Activated T-cell treated with anti-CD3 and anti-CD28 coated beads, Interleukin-2, amount 50 U/mL, for 4 hours (primary cell): ENCODE measurements around the gene HACE1. TPM values are rescaled to one million over a fixed set of nuclear protein-coding genes. Genes with fewer than 3 reads are reported as not detected.
A peak's percentile ranks its signal among the peaks of the same experiment; 100 is the strongest.
"Not testable (repeated sequence)": the region's sequence is repeated elsewhere in the genome, so short reads cannot be mapped to it uniquely, and the experiment has no call there.

Experiments used
- ATAC-seq, 2 donors: fragments of 200-7000 bp; cut with Tn5 transposase; one replicate each; pipeline ENCODE4 v1.10.0; 2021
- DNase-seq: peaks from one replicate; pipeline ENCODE4 v3.0.0-alpha.2; 2020
- H3K27me3 Mint-ChIP-seq: one replicate; pipeline ENCODE4 v1.8.0; 2021; ENCODE audit warnings: low read depth, mixed read lengths
- H3K36me3 Mint-ChIP-seq: one replicate; pipeline ENCODE4 v1.8.0; 2022; ENCODE audit warnings: mixed read lengths; ENCODE audit not compliant: insufficient read depth
- H3K4me1 Mint-ChIP-seq: one replicate; pipeline ENCODE4 v1.8.0; 2021; ENCODE audit warnings: low read depth, mixed read lengths
- H3K4me3 Mint-ChIP-seq: one replicate; pipeline ENCODE4 v1.8.0; 2021; ENCODE audit warnings: mild to moderate bottlenecking, moderate library complexity, mixed read lengths
- H3K9me3 Mint-ChIP-seq: one replicate; pipeline ENCODE4 v1.8.0; 2021; ENCODE audit warnings: mixed read lengths
- total RNA-seq, 3 donors: library from RNA; stranded (reverse); gene quantifications; one replicate each; pipeline ENCODE4 v1.2.1, GENCODE V29; 2021

Gene HACE1
- total RNA-seq, 3 donors from 2014 or later, result 6.3 to 8.6 (median 7.5) TPM

DNA sequence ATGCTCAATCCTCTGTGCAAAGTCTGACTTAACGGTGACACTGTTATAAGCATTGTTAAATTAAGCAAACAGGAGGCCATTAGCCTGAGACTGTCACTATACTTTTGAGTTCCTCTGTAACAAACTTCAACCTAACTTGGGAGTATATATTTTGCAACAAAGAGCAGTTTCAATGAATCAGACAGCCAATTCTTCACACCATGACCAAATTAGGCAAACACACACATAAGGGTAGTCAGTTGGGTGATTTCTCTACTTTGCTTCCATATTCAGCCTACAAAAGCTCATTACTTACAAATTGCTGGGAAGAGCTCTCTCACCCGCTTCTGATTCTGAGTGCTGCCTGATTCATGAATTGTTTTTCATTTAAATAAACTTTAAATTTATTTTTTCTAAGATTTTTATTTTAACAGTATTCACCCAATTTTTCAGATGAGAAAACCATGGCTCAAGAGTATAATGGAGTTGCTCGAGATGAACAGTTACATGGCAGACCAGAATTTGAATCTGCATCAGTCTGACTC, 60.5 kb downstream of the HACE1 start:
- H3K4me1 Mint-ChIP-seq, result no peaks in the 10 kb centered on the region
- DNase-seq (no peak), ATAC-seq (no peak)
- peaks cover 7% of the 10 kb centered on the region for H3K9me3 Mint-ChIP-seq
- H3K4me3 Mint-ChIP-seq, result no peak overlapping the region
- H3K27me3 Mint-ChIP-seq, result no peaks in the 10 kb centered on the region
- H3K36me3 Mint-ChIP-seq, result peaks cover 23% of the 10 kb centered on the region

DNA sequence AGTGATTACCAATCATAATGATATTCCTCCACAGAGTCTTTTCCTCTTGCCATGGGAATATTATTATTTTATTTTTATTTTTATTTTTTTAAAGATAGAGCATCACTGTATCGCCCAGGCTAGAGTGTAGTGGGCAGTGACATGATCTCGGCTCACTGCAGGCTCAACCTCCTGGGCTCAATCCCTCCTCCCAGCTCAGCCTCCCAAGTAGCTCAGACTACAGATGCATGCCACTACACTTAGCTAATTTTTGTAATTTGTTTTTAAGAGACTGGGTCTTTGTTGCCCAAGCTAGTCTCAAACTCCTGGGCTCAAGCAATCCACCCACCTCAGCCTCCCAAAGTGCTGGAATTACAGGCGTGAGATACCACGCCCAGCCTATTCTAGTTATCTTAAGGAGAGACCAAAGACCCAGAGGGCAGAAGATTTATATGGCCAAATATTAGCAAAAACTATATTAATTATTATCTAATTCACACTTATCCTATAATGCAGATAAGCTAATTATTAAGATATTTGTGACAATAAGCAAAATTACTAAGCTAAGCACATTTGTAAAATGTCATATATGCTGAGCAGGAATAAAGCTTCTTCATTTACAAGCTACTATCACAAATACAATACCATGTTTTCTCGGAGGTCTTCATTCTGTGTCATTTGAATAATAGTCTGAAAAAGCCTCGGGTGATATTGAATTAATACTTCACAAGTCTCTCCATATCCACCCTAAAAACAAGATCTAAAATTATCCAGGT, 63.5 kb downstream of the HACE1 start:
- H3K27me3 Mint-ChIP-seq, result no peaks in the 10 kb centered on the region
- no peak overlapping the region for H3K4me3 Mint-ChIP-seq

DNA sequence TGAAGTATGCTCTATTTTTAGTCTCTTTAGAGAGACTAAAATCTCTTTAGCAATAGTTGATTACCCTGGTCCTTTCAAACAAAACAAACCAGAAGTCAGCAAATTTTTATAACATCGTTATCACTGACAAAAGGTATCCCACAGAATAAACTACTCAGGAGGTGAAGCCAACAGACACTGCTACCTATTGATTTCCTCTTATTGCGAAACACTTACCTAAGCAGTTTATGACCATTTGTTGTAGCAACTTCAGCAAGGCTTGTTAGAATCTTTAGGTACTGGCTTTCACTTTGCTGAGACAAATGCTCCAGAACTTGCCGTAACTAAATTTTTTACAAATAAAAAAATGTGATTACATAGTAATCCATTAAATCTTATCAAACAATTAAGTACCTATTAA, 64.4 kb downstream of the HACE1 start:
- Mint-ChIP-seq H3K36me3 (peaks cover 8% of the 10 kb centered on the region), H3K4me1 (no peaks in the 10 kb centered on the region), H3K4me3 (no peak overlapping the region), H3K27me3 (no peaks in the 10 kb centered on the region), H3K9me3 (no peaks in the 10 kb centered on the region)
- ATAC-seq, result no peak
- no peak for DNase-seq

More for the DNA sequence above, 63.5 kb downstream of the HACE1 start:
- H3K36me3 Mint-ChIP-seq, result peaks cover 12% of the 10 kb centered on the region
- no peaks in the 10 kb centered on the region for H3K4me1 Mint-ChIP-seq
- DNase-seq (no peak), ATAC-seq (no peak)
- no peaks in the 10 kb centered on the region for H3K9me3 Mint-ChIP-seq

DNA sequence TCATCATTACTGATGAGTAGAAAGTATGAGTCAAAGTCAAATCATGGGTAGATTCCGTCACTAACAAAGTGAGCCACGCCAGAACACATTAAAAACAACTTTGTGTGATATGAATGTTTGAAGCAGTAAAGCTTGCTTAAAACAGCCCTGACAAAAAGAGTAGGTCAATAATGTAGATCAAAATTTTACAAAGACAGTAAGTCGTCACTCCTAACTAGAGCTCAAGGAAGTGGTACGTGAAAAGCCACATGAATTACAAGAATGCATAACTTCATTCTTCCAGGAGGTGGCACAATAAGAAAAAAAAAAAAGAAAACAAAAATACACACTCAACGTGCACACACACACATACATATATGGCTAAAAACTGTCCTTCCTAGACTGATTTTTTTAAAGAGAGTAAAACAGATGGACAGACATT, 69.9 kb downstream of the HACE1 start:
- no peaks in the 10 kb centered on the region for H3K27me3 Mint-ChIP-seq
- H3K4me1 Mint-ChIP-seq, result peaks cover 22% of the 10 kb centered on the region
- H3K36me3 Mint-ChIP-seq, result peaks cover 14% of the 10 kb centered on the region
- no peak overlapping the region for H3K4me3 Mint-ChIP-seq
- DNase-seq (no peak), ATAC-seq (peak; percentile 94 to 97)
- H3K9me3 Mint-ChIP-seq, result no peaks in the 10 kb centered on the region

DNA sequence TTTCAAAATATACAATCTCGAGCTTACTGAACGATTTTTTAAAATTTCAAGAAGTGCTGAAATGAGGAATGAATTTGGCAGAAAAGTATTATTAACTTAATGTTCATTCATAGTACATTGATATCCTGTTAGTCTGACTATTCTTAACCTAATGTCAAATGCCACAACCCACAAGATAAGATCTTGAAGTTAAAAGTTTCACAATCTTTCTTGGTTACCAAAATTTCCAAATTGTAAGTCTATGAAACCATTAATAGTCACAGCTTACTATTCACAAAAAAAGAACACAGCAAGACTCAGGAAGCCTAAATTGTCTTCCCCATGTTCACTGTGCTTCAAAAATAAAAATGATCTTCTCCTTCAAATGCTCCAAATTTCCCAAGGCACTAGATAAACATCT, 71.3 kb downstream of the HACE1 start:
- H3K9me3 Mint-ChIP-seq, result no peaks in the 10 kb centered on the region
- H3K27me3 Mint-ChIP-seq, result no peaks in the 10 kb centered on the region
- H3K4me3 Mint-ChIP-seq, result no peak overlapping the region
- H3K4me1 Mint-ChIP-seq, result peaks cover 22% of the 10 kb centered on the region
- peak; percentile 21 to 43 for ATAC-seq
- H3K36me3 Mint-ChIP-seq, result peaks cover 21% of the 10 kb centered on the region
- no peak for DNase-seq

DNA sequence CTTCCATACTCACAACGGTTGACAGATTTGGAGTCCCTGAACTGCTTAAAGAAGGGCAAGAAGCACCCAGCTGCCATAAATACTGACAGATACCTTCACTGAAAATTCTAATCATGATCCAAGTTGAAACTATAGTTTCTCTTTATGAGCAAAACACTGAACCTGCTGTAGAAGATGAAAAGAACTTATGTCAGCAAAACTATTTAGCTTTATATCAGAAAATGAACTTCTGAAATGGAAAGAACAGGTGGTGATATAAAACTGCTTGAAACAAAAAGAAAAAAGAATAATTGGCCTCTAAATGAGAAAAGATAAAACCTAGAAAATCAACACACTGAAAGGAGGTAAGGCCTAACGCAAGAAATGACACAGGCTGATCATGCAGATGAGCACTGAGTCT, 72.4 kb downstream of the HACE1 start:
- DNase-seq (no peak), ATAC-seq (no peak)
- Mint-ChIP-seq H3K27me3 (no peaks in the 10 kb centered on the region), H3K4me1 (peaks cover 22% of the 10 kb centered on the region), H3K9me3 (no peaks in the 10 kb centered on the region), H3K4me3 (no peak overlapping the region), H3K36me3 (peaks cover 23% of the 10 kb centered on the region)

DNA sequence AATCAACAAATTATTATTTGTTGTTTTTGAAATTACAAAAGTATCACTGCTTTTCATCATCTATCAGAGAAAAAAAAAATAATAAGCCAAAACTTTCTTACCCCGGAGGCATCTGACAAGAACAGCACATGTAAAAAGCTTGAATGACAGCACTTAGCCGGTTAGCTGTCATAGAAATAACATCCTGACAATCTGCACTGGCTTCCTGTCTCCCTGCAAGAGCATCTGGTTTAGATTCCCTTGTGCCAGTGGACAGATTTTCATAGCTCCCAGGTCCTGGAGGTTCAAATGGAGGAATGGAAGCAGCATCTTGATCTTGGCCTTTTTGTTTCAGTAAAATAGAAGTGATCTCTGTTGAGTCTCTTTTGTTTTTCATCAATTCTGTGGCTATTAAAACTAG, 74.8 kb downstream of the HACE1 start:
- no peak for DNase-seq
- ATAC-seq, result no peak
- Mint-ChIP-seq H3K36me3 (peaks cover 31% of the 10 kb centered on the region), H3K27me3 (no peaks in the 10 kb centered on the region), H3K4me3 (no peak overlapping the region), H3K4me1 (peaks cover 22% of the 10 kb centered on the region), H3K9me3 (no peaks in the 10 kb centered on the region)

DNA sequence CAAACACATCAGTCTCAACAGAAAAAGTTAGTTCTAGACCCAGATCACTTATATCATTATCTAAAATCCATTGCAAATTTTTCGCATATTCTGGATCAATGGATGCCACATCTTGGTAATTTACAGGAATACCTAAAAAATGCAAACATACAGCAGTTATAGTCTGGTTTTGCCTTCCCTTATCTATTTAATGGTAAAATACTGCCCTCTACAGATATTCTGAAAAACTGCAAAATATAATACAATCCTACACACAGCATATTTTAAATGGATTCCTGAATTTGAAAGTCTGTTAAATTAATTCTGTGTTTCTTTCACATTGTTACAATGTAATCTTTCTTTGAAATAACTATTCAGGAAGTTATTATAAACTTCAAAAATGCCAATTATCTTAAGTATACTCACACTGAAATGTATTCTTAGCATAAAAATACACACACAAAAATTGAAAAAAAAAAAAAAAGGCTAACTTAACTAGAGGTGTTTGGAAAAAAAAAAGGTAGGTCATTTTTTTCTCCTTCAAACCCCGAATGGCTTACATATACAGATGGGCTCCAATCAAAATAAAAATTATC, 88.4 kb downstream of the HACE1 start:
- no peaks in the 10 kb centered on the region for H3K27me3 Mint-ChIP-seq
- no peaks in the 10 kb centered on the region for H3K9me3 Mint-ChIP-seq
- H3K36me3 Mint-ChIP-seq, result peaks cover 2% of the 10 kb centered on the region
- DNase-seq, result no peak
- H3K4me3 Mint-ChIP-seq, result no peak overlapping the region
- peak; percentile 58 to 71 for ATAC-seq
- peaks cover 6% of the 10 kb centered on the region for H3K4me1 Mint-ChIP-seq

DNA sequence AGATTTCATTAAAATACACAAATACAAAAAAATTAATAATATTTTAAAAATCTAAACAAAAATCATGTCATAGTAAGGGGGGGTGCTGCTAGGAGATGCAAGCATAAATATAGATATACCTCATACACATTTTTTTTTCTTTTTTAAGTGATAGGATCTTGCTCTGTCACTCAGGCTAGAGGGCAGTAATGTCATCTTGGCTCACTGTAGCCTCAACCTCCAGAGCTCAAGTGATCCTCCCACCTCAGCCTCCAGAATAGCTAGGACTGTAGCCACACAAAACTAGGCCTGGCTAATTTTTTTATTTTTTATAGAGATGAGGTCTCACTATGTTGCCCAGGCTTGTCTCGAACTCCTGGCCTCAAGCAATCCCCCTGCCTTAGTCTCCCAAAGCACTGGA, 90.8 kb downstream of the HACE1 start:
- DNase-seq, result no peak
- Mint-ChIP-seq H3K9me3 (no peaks in the 10 kb centered on the region), H3K4me1 (peaks cover 6% of the 10 kb centered on the region), H3K27me3 (no peaks in the 10 kb centered on the region), H3K36me3 (peaks cover 8% of the 10 kb centered on the region), H3K4me3 (no peak overlapping the region)
- no peak for ATAC-seq

DNA sequence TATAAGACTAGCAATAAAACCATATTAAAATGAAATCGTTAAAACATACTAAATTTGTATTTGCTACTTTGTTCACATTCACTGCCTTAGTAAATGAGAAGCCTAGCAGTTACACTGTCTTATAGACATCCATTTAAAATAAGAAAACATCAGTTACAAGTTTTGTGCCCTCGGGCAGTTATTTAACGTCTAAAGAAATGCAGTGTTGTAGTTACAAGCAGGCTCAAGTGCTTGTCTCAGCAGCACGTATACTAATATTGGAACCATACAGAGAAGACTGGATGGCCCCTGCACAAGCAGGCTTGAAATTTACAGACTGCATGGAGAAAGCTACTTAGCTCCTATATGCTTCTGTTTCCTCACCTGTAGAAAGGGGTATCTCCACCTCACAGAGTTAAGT, 93.1 kb downstream of the HACE1 start:
- H3K4me1 Mint-ChIP-seq, result peaks cover 6% of the 10 kb centered on the region
- H3K9me3 Mint-ChIP-seq, result no peaks in the 10 kb centered on the region
- H3K36me3 Mint-ChIP-seq, result peaks cover 20% of the 10 kb centered on the region
- no peaks in the 10 kb centered on the region for H3K27me3 Mint-ChIP-seq
- ATAC-seq (no peak), DNase-seq (no peak)
- no peak overlapping the region for H3K4me3 Mint-ChIP-seq

DNA sequence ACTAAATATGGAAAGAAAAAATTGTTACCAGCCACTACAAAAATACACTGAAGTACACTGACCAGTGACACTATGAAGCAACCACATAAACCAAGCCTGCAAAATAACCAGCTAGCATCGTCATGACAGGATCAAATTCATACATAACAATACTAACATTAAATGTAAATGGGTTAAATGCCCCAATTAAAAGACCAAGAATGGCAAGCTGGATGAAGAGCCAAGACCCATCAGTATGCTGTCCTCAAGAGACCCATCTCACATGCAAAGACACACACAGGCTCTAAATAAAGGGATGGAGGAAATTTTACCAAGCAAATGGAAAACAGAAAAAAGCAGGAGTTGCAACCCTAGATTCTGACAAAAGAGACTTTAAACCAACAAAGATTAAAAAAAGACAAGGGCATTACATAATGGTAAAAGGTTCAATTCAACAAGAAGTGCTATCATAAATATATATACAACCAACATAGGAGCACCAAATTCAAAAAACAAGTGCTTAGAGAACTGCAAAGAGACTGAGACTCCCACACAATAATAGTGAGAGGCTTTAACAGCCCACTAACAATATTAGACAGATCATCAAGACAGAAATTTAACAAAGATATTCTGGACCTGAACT, 104.8 kb downstream of the HACE1 start:
- no peak overlapping the region for H3K4me3 Mint-ChIP-seq
- no peaks in the 10 kb centered on the region for H3K27me3 Mint-ChIP-seq
- H3K9me3 Mint-ChIP-seq, result peaks cover 24% of the 10 kb centered on the region
- H3K4me1 Mint-ChIP-seq, result no peaks in the 10 kb centered on the region
- H3K36me3 Mint-ChIP-seq, result peaks cover 65% of the 10 kb centered on the region
- DNase-seq (no peak), ATAC-seq (no peak)

DNA sequence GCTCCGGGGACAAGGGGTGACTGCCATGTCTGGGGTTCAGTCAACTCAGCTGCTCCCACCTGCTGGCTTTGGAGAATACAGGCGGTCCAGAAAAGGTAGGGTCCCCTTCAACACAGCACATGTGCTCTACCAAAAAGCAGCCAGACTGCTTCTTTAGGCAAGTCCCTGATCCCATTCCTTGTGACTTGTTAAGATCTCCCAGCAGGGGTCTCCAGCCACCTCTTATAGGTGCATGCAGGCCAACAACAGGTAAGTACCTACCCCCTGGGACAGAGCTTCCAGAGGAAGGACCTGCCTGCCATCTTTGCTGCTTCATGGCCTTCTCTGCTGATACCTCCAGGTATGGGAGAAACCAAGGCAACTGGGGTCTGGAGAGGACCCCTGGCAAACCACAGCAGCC, 106.5 kb downstream of the HACE1 start:
- no peaks in the 10 kb centered on the region for H3K27me3 Mint-ChIP-seq
- H3K4me3 Mint-ChIP-seq, result no peak overlapping the region
- peaks cover 21% of the 10 kb centered on the region for H3K9me3 Mint-ChIP-seq
- no peaks in the 10 kb centered on the region for H3K4me1 Mint-ChIP-seq
- ATAC-seq (no peak), DNase-seq (no peak)
- H3K36me3 Mint-ChIP-seq, result peaks cover 52% of the 10 kb centered on the region

DNA sequence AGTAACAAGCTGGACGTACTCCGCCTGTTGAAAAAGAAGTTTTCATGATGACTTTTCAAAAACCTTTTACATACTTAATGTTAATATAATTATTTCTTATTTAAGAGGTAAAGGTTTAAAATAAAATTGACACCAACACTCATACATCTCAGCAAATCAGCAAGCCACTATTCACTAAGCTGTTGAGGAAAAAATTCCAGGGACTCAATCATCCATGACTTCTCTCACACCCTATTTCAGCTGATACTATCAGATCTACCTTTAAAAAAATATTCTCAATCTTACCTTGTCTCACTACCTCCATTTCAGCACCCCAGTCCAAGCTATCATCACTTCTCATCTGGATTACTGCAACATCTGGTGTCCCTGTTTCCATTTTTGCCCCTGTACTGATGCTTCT, 109.3 kb downstream of the HACE1 start:
- Mint-ChIP-seq H3K4me3 (no peak overlapping the region), H3K27me3 (no peaks in the 10 kb centered on the region), H3K9me3 (peaks cover 17% of the 10 kb centered on the region), H3K36me3 (peaks cover 34% of the 10 kb centered on the region), H3K4me1 (no peaks in the 10 kb centered on the region)
- DNase-seq (no peak), ATAC-seq (no peak)

DNA sequence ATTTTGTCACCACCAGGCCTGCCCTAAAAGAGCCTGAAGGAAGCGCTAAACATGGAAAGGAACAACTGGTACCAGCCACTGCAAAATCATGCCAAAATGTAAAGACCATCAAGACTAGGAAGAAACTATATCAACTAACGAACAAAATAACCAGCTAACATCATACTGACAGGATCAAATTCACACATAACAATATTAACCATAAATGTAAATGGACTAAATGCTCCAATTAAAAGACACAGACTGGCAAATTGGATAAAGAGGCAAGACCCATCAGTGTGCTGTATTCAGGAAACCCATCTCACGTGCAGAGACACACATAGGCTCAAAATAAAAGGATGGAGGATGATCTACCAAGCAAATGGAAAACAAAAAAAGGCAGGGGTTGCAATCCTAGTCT, 120.6 kb downstream of the HACE1 start:
- H3K27me3 Mint-ChIP-seq, H3K36me3 Mint-ChIP-seq, H3K9me3 Mint-ChIP-seq, H3K4me3 Mint-ChIP-seq, H3K4me1 Mint-ChIP-seq, ATAC-seq, DNase-seq: not testable (repeated sequence)

DNA sequence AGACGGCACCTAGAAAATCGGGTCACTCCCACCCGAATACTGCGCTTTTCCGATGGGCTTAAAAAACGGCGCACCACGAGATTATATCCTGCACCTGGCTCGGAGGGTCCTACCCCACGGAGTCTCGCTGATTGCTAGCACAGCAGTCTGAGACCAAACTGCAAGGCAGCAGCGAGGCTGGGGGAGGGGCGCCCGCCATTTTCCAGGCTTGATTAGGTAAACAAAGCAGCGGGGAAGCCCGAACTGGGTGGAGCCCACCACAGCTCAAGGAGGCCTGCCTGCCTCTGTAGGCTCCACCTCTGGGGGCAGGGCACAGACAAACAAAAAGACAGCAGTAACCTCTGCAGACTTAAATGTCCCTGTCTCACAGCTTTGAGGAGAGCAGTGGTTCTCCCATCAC, 122.2 kb downstream of the HACE1 start:
- not testable (repeated sequence) for H3K9me3 Mint-ChIP-seq, ATAC-seq, H3K27me3 Mint-ChIP-seq, H3K4me3 Mint-ChIP-seq, DNase-seq, H3K4me1 Mint-ChIP-seq, H3K36me3 Mint-ChIP-seq
